Astrocyte (in vitro differentiated cells and primary cell): ENCODE measurements around the gene HBP1. TPM values are rescaled to one million over a fixed set of nuclear protein-coding genes. Genes with fewer than 3 reads are reported as not detected.
A peak's percentile ranks its signal among the peaks of the same experiment; 100 is the strongest.

Experiments
- DNase-seq: peaks from one replicate; pipeline ENCODE4 v3.0.0-alpha.2; 2010; ENCODE audit warnings: low read depth
- FAIRE-seq: peaks from 2 replicates; lab custom pipeline; 2011; peaks lifted over from hg19 to GRCh38; lab: Jason Lieb, UNC
- H2AFZ ChIP-seq: 2 replicates; pipeline ENCODE4 v1.6.0; 2012; ENCODE audit warnings: low read depth, low read length, inconsistent platforms
- H3K27ac ChIP-seq: 2 replicates; pipeline ENCODE4 v1.5.1; 2011; ENCODE audit warnings: low read depth, low read length, inconsistent platforms
- H3K27me3 ChIP-seq: 2 replicates; pipeline ENCODE4 v1.6.0; 2011; ENCODE audit warnings: low read length, inconsistent platforms; ENCODE audit not compliant: insufficient read depth
- H3K36me3 ChIP-seq: 2 replicates; pipeline ENCODE4 v1.5.1; 2011; ENCODE audit warnings: low read length, inconsistent platforms; ENCODE audit not compliant: insufficient read depth
- H3K4me1 ChIP-seq: 2 replicates; pipeline ENCODE4 v1.5.1; 2011; ENCODE audit warnings: low read length, inconsistent platforms; ENCODE audit not compliant: insufficient read depth
- H3K4me2 ChIP-seq: 2 replicates; pipeline ENCODE4 v1.6.0; 2012; ENCODE audit warnings: low read length, inconsistent platforms
- H3K4me3 ChIP-seq: 2 replicates; pipeline ENCODE4 v1.5.1; 2011; ENCODE audit warnings: low read depth, mild to moderate bottlenecking, low read length, inconsistent platforms; ENCODE audit not compliant: insufficient read depth
- H3K79me2 ChIP-seq: 2 replicates; pipeline ENCODE4 v1.6.0; 2012; ENCODE audit warnings: mild to moderate bottlenecking, low read length, inconsistent platforms; ENCODE audit not compliant: insufficient read depth
- H3K9ac ChIP-seq: 2 replicates; pipeline ENCODE4 v1.6.0; 2012; ENCODE audit warnings: mild to moderate bottlenecking, low read length, inconsistent platforms
- H3K9me3 ChIP-seq: 2 replicates; pipeline ENCODE4 v1.5.1; 2012; ENCODE audit warnings: low read depth, mild to moderate bottlenecking, low read length, inconsistent platforms; ENCODE audit not compliant: insufficient read depth
- H4K20me1 ChIP-seq: 2 replicates; pipeline ENCODE4 v1.6.0; 2012; ENCODE audit warnings: low read length, inconsistent platforms; ENCODE audit not compliant: insufficient read depth
- H3K27ac Mint-ChIP-seq: one replicate; pipeline ENCODE4 v1.8.0; 2021; ENCODE audit warnings: mild to moderate bottlenecking, mixed read lengths; ENCODE audit not compliant: unreplicated experiment
- H3K27me3 Mint-ChIP-seq: one replicate; pipeline ENCODE4 v1.8.0; 2021; ENCODE audit warnings: low read depth, mixed read lengths; ENCODE audit not compliant: unreplicated experiment
- H3K36me3 Mint-ChIP-seq: one replicate; pipeline ENCODE4 v1.8.0; 2021; ENCODE audit warnings: low read depth, mixed read lengths; ENCODE audit not compliant: unreplicated experiment
- H3K4me1 Mint-ChIP-seq: one replicate; pipeline ENCODE4 v1.8.0; 2021; ENCODE audit warnings: low read depth, mixed read lengths; ENCODE audit not compliant: unreplicated experiment
- H3K4me3 Mint-ChIP-seq: one replicate; pipeline ENCODE4 v1.8.0; 2021; ENCODE audit warnings: mild to moderate bottlenecking, moderate library complexity, mixed read lengths; ENCODE audit not compliant: unreplicated experiment
- H3K9me3 Mint-ChIP-seq: one replicate; pipeline ENCODE4 v1.8.0; 2021; ENCODE audit warnings: mild to moderate bottlenecking, mixed read lengths; ENCODE audit not compliant: unreplicated experiment
- CTCF ChIP-seq: IDR thresholded peaks from 2 replicates; pipeline ENCODE4 v1.5.1; 2011; ENCODE audit warnings: low read depth, mild to moderate bottlenecking, inconsistent platforms, low read length, moderate library complexity; ENCODE audit not compliant: insufficient read depth
- EZH2 ChIP-seq: IDR thresholded peaks from 2 replicates; pipeline ENCODE4 v1.6.1; 2012; ENCODE audit warnings: mild to moderate bottlenecking, low read length, inconsistent platforms; ENCODE audit not compliant: insufficient read depth
- total RNA-seq: library from RNA; stranded (reverse); gene quantifications from 2 replicates; pipeline ENCODE4 v1.2.1, GENCODE V29; 2021

The HBP1 gene
- total RNA-seq, 1 donor from 2014 or later, result 46.2 TPM

DNA sequence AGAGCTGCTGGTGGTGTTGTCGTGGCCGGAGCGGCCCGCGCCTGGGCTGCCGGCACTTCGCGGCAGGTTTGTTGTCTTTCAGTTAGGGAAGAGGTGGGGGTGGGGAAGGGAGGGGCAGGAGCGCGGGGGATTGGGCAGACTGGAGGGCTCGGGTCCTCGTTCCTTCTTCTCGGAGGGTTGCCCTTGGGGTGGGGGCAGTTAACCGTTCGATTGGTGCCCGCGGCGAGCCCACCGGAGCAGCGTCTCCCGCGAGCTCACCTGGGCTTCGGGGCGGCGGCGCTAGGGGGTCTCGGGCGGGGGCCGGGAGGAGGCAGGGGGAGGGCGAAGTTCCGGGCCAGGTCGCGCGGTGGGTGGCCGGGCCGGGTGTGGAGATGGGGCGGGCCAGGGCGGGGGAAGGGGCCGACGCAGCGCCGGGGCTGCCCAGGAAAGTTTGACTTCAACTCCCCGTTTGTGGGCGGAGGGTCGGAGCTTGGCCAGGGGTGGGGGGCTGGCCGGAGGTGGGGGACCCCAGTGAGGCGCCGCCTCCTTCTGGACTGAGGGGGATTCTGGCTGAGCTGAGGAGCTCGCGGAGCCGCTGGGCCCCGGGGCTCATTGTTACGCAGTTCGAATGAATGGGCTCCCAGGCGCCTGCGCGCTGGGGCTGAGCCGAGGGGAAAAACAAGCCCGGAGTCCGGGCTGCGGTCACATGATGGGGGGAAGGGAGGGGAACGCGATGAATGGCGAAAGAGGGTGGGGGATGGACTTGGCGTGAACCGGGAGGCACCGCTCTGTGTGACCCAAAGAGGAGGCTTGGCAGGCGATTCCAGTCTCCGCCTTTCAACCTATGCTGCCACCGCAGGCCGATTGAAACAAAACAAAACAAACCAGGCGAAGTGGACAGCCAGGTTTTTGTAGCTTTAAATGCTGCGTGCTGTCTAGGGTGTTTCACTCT is 582 bp downstream of the HBP1 start:
- Histone ChIP-seq H3K27ac (peak overlapping the region; percentile 98), H3K9ac (peak overlapping the region; percentile 99), H3K9me3 (no peaks in the 10 kb centered on the region), H3K27me3 (no peaks in the 10 kb centered on the region), H3K4me1 (peaks cover 1% of the 10 kb centered on the region), H3K4me2 (peak overlapping the region; percentile 90), H3K4me3 (peak overlapping the region; percentile 88), H3K36me3 (no peaks in the 10 kb centered on the region), H3K79me2 (peaks cover 43% of the 10 kb centered on the region), H4K20me1 (peaks cover 37% of the 10 kb centered on the region), H2AFZ (peak overlapping the region; percentile 49)
- Mint-ChIP-seq H3K27ac (peak overlapping the region; percentile 99), H3K4me3 (peak overlapping the region; percentile 89), H3K4me1 (peaks cover 17% of the 10 kb centered on the region), H3K36me3 (no peaks in the 10 kb centered on the region), H3K27me3 (no peaks in the 10 kb centered on the region), H3K9me3 (no peaks in the 10 kb centered on the region)
- TF ChIP-seq CTCF (no peak), EZH2 (no peak)
- FAIRE-seq, result peak; percentile 52
- DNase-seq, result peak; percentile 86

GRCh38 chr7:107170051-107170915 is 1.5 kb downstream of the HBP1 start:
- peaks cover 52% of the 10 kb centered on the region for H3K79me2 ChIP-seq
- peak overlapping the region; percentile 89 for H3K4me3 Mint-ChIP-seq
- TF ChIP-seq EZH2 (no peak), CTCF (no peak)

More at GRCh38 chr7:107170051-107170915, 1.5 kb downstream of the HBP1 start:
- Mint-ChIP-seq H3K27ac (peak overlapping the region; percentile 91), H3K9me3 (no peaks in the 10 kb centered on the region), H3K4me1 (peaks cover 26% of the 10 kb centered on the region), H3K36me3 (no peaks in the 10 kb centered on the region), H3K27me3 (no peaks in the 10 kb centered on the region)
- no peaks in the 10 kb centered on the region for H3K36me3 ChIP-seq
- H3K9me3 ChIP-seq, result no peaks in the 10 kb centered on the region
- peak overlapping the region; percentile 98 for H3K27ac ChIP-seq
- H3K4me2 ChIP-seq, result peak overlapping the region; percentile 90
- no peak for DNase-seq
- H3K4me3 ChIP-seq, result peak overlapping the region; percentile 88
- no peaks in the 10 kb centered on the region for H3K4me1 ChIP-seq
- peaks cover 45% of the 10 kb centered on the region for H4K20me1 ChIP-seq
- H3K9ac ChIP-seq, result peak overlapping the region; percentile 99
- FAIRE-seq, result no peak
- no peaks in the 10 kb centered on the region for H3K27me3 ChIP-seq
- peak overlapping the region; percentile 49 for H2AFZ ChIP-seq
